Left lung (tissue), 10 donors: Measurements from ENCODE around the gene PDE4D. TPM values are rescaled to one million over a fixed set of nuclear protein-coding genes. Genes with fewer than 3 reads are reported as not detected.

ENCODE experiments used
- ATAC-seq: fragments of 200-7000 bp; cut with Tn5 transposase; one replicate; pipeline ENCODE4 v1.9.1; 2020; ENCODE audit warnings: moderate library complexity
- DNase-seq, 4 donors: peaks; one replicate each; pipeline ENCODE4 v3.0.0-alpha.2; 2013 to 2020
- H3K27ac ChIP-seq, 2 donors: fragments of 200-600 bp; sonication (generic) in 1 of 2; one replicate each; pipeline versions ENCODE4 v1.5.0 to v1.8.0; 2020 to 2021
- H3K27me3 ChIP-seq, 2 donors: fragments of 200-600 bp; sonication (generic) in 1 of 2; one replicate each; pipeline versions ENCODE4 v1.5.0 to v1.8.0; 2020 to 2021
- H3K36me3 ChIP-seq, 2 donors: fragments of 200-600 bp; sonication (generic) in 1 of 2; one replicate each; pipeline versions ENCODE4 v1.5.0 to v1.8.0; 2020 to 2021
- H3K4me1 ChIP-seq, 2 donors: fragments of 200-600 bp; one replicate each; pipeline ENCODE4 v1.8.0; 2021
- H3K4me3 ChIP-seq, 2 donors: fragments of 200-600 bp; sonication (generic) in 1 of 2; one replicate each; pipeline versions ENCODE4 v1.5.0 to v1.8.0; 2020 to 2021; ENCODE audit warnings: mild to moderate bottlenecking in 1 of 2
- H3K9me3 ChIP-seq, 2 donors: fragments of 200-600 bp; sonication (generic) in 1 of 2; one replicate each; pipeline versions ENCODE4 v1.5.0 to v1.8.0; 2020 to 2021
- CTCF ChIP-seq, 2 donors: fragments of 200-600 bp; sonication (generic) in 1 of 2; IDR thresholded peaks; one replicate each; pipeline versions ENCODE4 v1.5.0 to v1.8.0; 2021; ENCODE audit warnings: antibody characterized with exemption in 2 of 2
- intact Hi-C, 2 donors: fragments of 100-400 bp; cut with DNase I; formaldehyde crosslinking; loops; one replicate each; pipeline versions ENCODE4 v1.11.2 to v1.14.2; 2022
- polyA plus RNA-seq, 6 donors: library from polyadenylated mRNA; unstranded; fragments of 120-200 nt; gene quantifications; one replicate each; pipeline ENCODE4 v1.2.1, GENCODE V29; 2013; ENCODE audit not compliant: insufficient read length in 6 of 6
- total RNA-seq, 2 donors: library from RNA; stranded (reverse); fragmentation: NEBNext Ultra II Directional; extraction: Animal tissue kit (Norgen Biotek cat#: 25700); gene quantifications; one replicate each; pipeline ENCODE4 v1.2.1, GENCODE V29; 2021
- donor health status: DM: no; HTN: yes; CAD: no.
- donor health status: DM: no; HTN: no; CAD: no.

PDE4D gene
- total and polyA plus RNA-seq, 8 donors, result 21.4 to 57.1 (median 25.4) TPM

GRCh38 chr5:59358005-59358861 lies 535.3 kb downstream of the PDE4D start:
- Histone ChIP-seq H3K9me3 (no peaks in the 10 kb centered on the region), H3K27ac (peak overlapping the region; percentile 25 to 67), H3K4me1 (peaks cover 10 to 48% of the 10 kb centered on the region in 2 donors), H3K4me3 (no peak overlapping the region), H3K36me3 (no peaks in the 10 kb centered on the region), H3K27me3 (no peaks in the 10 kb centered on the region)
- ATAC-seq (peak; percentile 52), DNase-seq (peak in 1 of 4 donors; percentile 50)
- intact Hi-C loops, result no loop called here
- TF ChIP-seq CTCF (IDR thresholded peaks at IDR 0.05), result no peak

- TF ChIP-seq CTCF (IDR thresholded peaks at IDR 0.05), result no peak
- H3K4me3 ChIP-seq, result no peak overlapping the region
- intact Hi-C loops, result no loop called here
- no peaks in the 10 kb centered on the region for H3K36me3 ChIP-seq
- no peaks in the 10 kb centered on the region for H3K9me3 ChIP-seq
- H3K27me3 ChIP-seq, result no peaks in the 10 kb centered on the region
- peak overlapping the region in 1 of 2 donors; percentile 56 for H3K27ac ChIP-seq
- DNase-seq (peak in 3 of 4 donors; percentile 14 to 59 (median 53)), ATAC-seq (peak; percentile 91)
- peaks cover 10 to 48% of the 10 kb centered on the region in 2 donors for H3K4me1 ChIP-seq
These were observed 536.0 kb downstream of the PDE4D start for GRCh38 chr5:59357381-59357977.

GRCh38 chr5:59356813-59357380 lies 536.6 kb downstream of the PDE4D start:
- no peaks in the 10 kb centered on the region for H3K9me3 ChIP-seq
- intact Hi-C loops, result no loop called here
- peak overlapping the region in 1 of 2 donors; percentile 56 for H3K27ac ChIP-seq
- no peaks in the 10 kb centered on the region for H3K36me3 ChIP-seq
- peaks cover 10 to 48% of the 10 kb centered on the region in 2 donors for H3K4me1 ChIP-seq
- ATAC-seq (peak; percentile 72), DNase-seq (peak in 3 of 4 donors; percentile 32 to 81 (median 45))
- TF ChIP-seq CTCF (IDR thresholded peaks at IDR 0.05), result no peak
- no peaks in the 10 kb centered on the region for H3K27me3 ChIP-seq
- no peak overlapping the region for H3K4me3 ChIP-seq

GRCh38 chr5:59354811-59355210 lies 538.7 kb downstream of the PDE4D start:
- no peak overlapping the region for H3K4me3 ChIP-seq
- DNase-seq, result no peak
- intact Hi-C loops, result no loop called here
- no peak overlapping the region for H3K27ac ChIP-seq
- no peak for TF ChIP-seq CTCF (IDR thresholded peaks at IDR 0.05)
- peaks cover 10 to 42% of the 10 kb centered on the region in 2 donors for H3K4me1 ChIP-seq
- H3K36me3 ChIP-seq, result no peaks in the 10 kb centered on the region
- H3K9me3 ChIP-seq, result no peaks in the 10 kb centered on the region
- no peak for ATAC-seq
- H3K27me3 ChIP-seq, result no peaks in the 10 kb centered on the region

- no peaks in the 10 kb centered on the region for H3K27me3 ChIP-seq
- no peaks in the 10 kb centered on the region for H3K9me3 ChIP-seq
- H3K4me3 ChIP-seq, result no peak overlapping the region
- intact Hi-C loops, result no loop called here
- ATAC-seq (no peak), DNase-seq (no peak)
- no peak for TF ChIP-seq CTCF (IDR thresholded peaks at IDR 0.05)
- no peaks in the 10 kb centered on the region for H3K36me3 ChIP-seq
- no peak overlapping the region for H3K27ac ChIP-seq
- H3K4me1 ChIP-seq, result peaks cover 10 to 40% of the 10 kb centered on the region in 2 donors
These were observed 539.3 kb downstream of the PDE4D start for GRCh38 chr5:59354274-59354673.
